ENCODE data around the gene ADCY9. TPM values are rescaled to one million over a fixed set of nuclear protein-coding genes. Genes with fewer than 3 reads are reported as not detected.

ADCY9 gene
- polyA plus RNA-seq, 1 donor from 2014 or later: 6.3 TPM

DNA sequence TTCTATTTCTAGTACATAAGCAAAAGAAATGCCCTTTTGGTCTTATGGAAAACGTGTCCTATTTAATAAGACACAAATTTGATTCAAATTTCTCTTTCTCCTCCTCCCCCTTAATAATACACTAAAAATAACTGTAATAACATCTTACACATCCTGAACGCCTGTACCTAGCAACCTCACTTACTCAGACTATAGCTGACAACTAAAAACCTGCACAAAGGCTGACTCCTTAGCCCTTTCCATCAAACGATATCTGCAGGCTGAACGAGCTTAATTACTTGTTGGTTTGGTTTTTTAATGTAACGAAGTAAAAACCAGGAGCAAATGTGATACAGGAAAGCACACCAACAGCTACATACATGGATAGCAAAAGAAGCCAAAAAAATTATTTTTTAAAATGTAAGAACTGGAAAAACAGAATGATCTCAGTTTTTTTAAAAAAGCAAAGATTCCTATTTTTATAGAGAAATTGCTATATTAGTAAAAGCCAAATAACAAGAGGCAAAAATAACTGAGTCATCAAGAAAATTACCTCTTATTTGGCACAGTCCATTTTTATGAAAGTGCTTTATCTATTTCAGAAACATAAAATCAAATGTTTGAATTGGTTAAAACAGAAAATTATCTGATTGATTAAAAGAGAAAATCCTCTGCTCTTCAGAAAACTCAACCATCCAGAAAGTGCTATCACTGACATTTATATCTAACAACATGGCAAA is 23.5 kb downstream of the ADCY9 start:
- H3K27ac ChIP-seq (ENCODE audit: low read length): no peak overlapping the region
- H3K79me2 ChIP-seq (replicated peaks; ENCODE audit: insufficient read depth, low read length): no peaks in the 10 kb centered on the region
- no peak overlapping the region for H3K4me3 ChIP-seq (ENCODE audit: low read length)
- no peak for TF ChIP-seq TAF1 (IDR thresholded peaks at IDR 0.05; ENCODE audit: low read depth)
- TF ChIP-seq MXI1 (conservative IDR thresholded peaks at IDR 0.05; ENCODE audit: poor library complexity, severe bottlenecking): no peak
- no peak for TF ChIP-seq EZH2 (IDR thresholded peaks at IDR 0.05; ENCODE audit: borderline replicate concordance, insufficient read depth, low read length, poor library complexity, severe bottlenecking)
- TF ChIP-seq POLR2AphosphoS5 (IDR thresholded peaks at IDR 0.05): no peak
- TF ChIP-seq SMC3 (conservative IDR thresholded peaks at IDR 0.05; ENCODE audit: poor library complexity): no peak
- TF ChIP-seq RAD21 (conservative IDR thresholded peaks at IDR 0.05): no peak
- TF ChIP-seq, protein P1, sequence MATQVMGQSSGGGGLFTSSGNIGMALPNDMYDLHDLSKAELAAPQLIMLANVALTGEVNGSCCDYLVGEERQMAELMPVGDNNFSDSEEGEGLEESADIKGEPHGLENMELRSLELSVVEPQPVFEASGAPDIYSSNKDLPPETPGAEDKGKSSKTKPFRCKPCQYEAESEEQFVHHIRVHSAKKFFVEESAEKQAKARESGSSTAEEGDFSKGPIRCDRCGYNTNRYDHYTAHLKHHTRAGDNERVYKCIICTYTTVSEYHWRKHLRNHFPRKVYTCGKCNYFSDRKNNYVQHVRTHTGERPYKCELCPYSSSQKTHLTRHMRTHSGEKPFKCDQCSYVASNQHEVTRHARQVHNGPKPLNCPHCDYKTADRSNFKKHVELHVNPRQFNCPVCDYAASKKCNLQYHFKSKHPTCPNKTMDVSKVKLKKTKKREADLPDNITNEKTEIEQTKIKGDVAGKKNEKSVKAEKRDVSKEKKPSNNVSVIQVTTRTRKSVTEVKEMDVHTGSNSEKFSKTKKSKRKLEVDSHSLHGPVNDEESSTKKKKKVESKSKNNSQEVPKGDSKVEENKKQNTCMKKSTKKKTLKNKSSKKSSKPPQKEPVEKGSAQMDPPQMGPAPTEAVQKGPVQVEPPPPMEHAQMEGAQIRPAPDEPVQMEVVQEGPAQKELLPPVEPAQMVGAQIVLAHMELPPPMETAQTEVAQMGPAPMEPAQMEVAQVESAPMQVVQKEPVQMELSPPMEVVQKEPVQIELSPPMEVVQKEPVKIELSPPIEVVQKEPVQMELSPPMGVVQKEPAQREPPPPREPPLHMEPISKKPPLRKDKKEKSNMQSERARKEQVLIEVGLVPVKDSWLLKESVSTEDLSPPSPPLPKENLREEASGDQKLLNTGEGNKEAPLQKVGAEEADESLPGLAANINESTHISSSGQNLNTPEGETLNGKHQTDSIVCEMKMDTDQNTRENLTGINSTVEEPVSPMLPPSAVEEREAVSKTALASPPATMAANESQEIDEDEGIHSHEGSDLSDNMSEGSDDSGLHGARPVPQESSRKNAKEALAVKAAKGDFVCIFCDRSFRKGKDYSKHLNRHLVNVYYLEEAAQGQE (IDR thresholded peaks at IDR 0.05; ENCODE audit: borderline replicate concordance): no peak
- TF ChIP-seq, protein P2, sequence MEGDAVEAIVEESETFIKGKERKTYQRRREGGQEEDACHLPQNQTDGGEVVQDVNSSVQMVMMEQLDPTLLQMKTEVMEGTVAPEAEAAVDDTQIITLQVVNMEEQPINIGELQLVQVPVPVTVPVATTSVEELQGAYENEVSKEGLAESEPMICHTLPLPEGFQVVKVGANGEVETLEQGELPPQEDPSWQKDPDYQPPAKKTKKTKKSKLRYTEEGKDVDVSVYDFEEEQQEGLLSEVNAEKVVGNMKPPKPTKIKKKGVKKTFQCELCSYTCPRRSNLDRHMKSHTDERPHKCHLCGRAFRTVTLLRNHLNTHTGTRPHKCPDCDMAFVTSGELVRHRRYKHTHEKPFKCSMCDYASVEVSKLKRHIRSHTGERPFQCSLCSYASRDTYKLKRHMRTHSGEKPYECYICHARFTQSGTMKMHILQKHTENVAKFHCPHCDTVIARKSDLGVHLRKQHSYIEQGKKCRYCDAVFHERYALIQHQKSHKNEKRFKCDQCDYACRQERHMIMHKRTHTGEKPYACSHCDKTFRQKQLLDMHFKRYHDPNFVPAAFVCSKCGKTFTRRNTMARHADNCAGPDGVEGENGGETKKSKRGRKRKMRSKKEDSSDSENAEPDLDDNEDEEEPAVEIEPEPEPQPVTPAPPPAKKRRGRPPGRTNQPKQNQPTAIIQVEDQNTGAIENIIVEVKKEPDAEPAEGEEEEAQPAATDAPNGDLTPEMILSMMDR (IDR thresholded peaks at IDR 0.05; ENCODE audit: poor library complexity, severe bottlenecking): no peak
- TF ChIP-seq EP300 (conservative IDR thresholded peaks at IDR 0.05; ENCODE audit: poor library complexity, severe bottlenecking): no peak
- no peaks in the 10 kb centered on the region for H3K9me2 ChIP-seq (ENCODE audit: insufficient read depth, low read length)
- H3K36me3 ChIP-seq (ENCODE audit: insufficient read depth, low read length): no peaks in the 10 kb centered on the region
- no peak overlapping the region for H2AFZ ChIP-seq (ENCODE audit: low read depth, low read length)
- no peaks in the 10 kb centered on the region for H4K20me1 ChIP-seq (ENCODE audit: insufficient read depth)
- no peaks in the 10 kb centered on the region for H3K27me3 ChIP-seq (ENCODE audit: insufficient read depth, low read depth, low read length)
- H3F3A ChIP-seq (ENCODE audit: insufficient read depth, low read length, poor library complexity, severe bottlenecking): no peaks in the 10 kb centered on the region
- H3K9me3 ChIP-seq (ENCODE audit: low read length): no peaks in the 10 kb centered on the region
- H3K9ac ChIP-seq (ENCODE audit: low read length): no peak overlapping the region
- peak overlapping the region; percentile 4 for H3K4me2 ChIP-seq (ENCODE audit: low read length)

DNA sequence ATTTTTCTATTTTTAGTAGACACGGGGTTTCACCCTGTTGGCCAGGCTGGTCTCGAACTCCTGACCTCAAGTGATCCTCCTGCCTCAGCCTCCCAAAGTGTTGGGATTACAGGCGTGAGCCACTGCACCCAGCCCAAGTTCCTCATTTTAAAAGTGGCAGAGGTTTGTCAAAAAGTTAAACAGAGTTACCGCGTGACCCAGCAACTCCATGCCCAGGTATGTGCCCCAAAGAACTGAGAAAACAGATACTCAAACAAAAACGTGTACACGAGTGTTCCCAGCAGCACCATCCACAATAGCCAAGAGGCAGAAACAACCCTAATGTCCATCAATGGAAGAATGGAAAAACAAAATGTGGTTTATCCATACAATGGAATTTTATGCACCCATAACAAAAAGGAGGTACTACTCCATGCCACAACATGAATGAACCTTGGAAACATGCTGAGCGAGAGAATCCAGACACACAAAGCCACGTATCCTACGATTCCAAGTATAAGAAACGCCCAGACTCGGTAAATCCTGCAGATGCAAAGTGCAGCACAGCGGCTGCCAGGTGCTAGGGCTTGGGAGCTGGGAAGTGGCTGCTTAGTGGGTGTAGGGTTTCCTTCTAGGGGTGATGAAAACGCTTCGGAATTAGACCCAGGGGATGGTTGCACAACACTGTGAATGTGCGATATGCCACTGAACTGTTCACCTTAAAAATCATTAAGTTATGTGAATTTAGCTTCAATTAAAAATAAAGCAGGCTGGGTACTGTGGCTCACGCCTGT is 24.8 kb downstream of the ADCY9 start:
- no peaks in the 10 kb centered on the region for H3K27me3 ChIP-seq (ENCODE audit: insufficient read depth, low read depth, low read length)
- no peak overlapping the region for H3K4me3 ChIP-seq (ENCODE audit: low read length)
- no peaks in the 10 kb centered on the region for H3K79me2 ChIP-seq (replicated peaks; ENCODE audit: insufficient read depth, low read length)

More for the DNA sequence above, 24.8 kb downstream of the ADCY9 start:
- no peak overlapping the region for H2AFZ ChIP-seq (ENCODE audit: low read depth, low read length)
- H3K4me2 ChIP-seq (ENCODE audit: low read length): no peak overlapping the region
- no peaks in the 10 kb centered on the region for H3F3A ChIP-seq (ENCODE audit: insufficient read depth, low read length, poor library complexity, severe bottlenecking)
- no peaks in the 10 kb centered on the region for H3K9me2 ChIP-seq (ENCODE audit: insufficient read depth, low read length)
- TF ChIP-seq POLR2AphosphoS5 (IDR thresholded peaks at IDR 0.05): no peak
- TF ChIP-seq SMC3 (conservative IDR thresholded peaks at IDR 0.05; ENCODE audit: poor library complexity): no peak
- no peak for TF ChIP-seq EP300 (conservative IDR thresholded peaks at IDR 0.05; ENCODE audit: poor library complexity, severe bottlenecking)
- TF ChIP-seq RAD21 (conservative IDR thresholded peaks at IDR 0.05): no peak
- no peak for TF ChIP-seq MXI1 (conservative IDR thresholded peaks at IDR 0.05; ENCODE audit: poor library complexity, severe bottlenecking)
- TF ChIP-seq, protein P2 (IDR thresholded peaks at IDR 0.05; ENCODE audit: poor library complexity, severe bottlenecking): no peak
- no peak for TF ChIP-seq TAF1 (IDR thresholded peaks at IDR 0.05; ENCODE audit: low read depth)
- TF ChIP-seq EZH2 (IDR thresholded peaks at IDR 0.05; ENCODE audit: borderline replicate concordance, insufficient read depth, low read length, poor library complexity, severe bottlenecking): no peak
- TF ChIP-seq, protein P1 (IDR thresholded peaks at IDR 0.05; ENCODE audit: borderline replicate concordance): no peak
- no peak overlapping the region for H3K9ac ChIP-seq (ENCODE audit: low read length)
- H4K20me1 ChIP-seq (ENCODE audit: insufficient read depth): no peaks in the 10 kb centered on the region
- no peaks in the 10 kb centered on the region for H3K36me3 ChIP-seq (ENCODE audit: insufficient read depth, low read length)
- H3K27ac ChIP-seq (ENCODE audit: low read length): no peak overlapping the region
- no peaks in the 10 kb centered on the region for H3K9me3 ChIP-seq (ENCODE audit: low read length)

Data from neural cell (in vitro differentiated cells).